Cardiac fibroblast (primary cell): Measurements from ENCODE around the gene PDE4B.
A peak's percentile ranks its signal among the peaks of the same experiment; 100 is the strongest.

Experiments used
- DNase-seq, 2 donors: peaks; one replicate each; pipeline versions ENCODE4 v3.0.0 to v3.0.0-alpha.2; 2010; ENCODE audit warnings: low read depth in 2 of 2
- H3K4me3 ChIP-seq, 2 donors: replicated peaks in 1 of 2; 1 replicate in 1 of 2; 2 replicates in 1 of 2; pipeline ENCODE4 v1.5.1; 2011; ENCODE audit warnings: low read depth in 2 of 2, low read length in 2 of 2, mild to moderate bottlenecking in 2 of 2, moderate library complexity in 1 of 2
- TF ChIP-seq, protein P1 (sequence below): IDR thresholded peaks from one replicate; pipeline ENCODE4 v1.5.1; 2011; ENCODE audit warnings: low read depth, mild to moderate bottlenecking, low read length, inconsistent platforms

Gene PDE4B

GRCh38 chr1:66356605-66357004 lies 563.9 kb downstream of the PDE4B start:
- H3K4me3 ChIP-seq = no peak overlapping the region
- TF ChIP-seq, protein P1, sequence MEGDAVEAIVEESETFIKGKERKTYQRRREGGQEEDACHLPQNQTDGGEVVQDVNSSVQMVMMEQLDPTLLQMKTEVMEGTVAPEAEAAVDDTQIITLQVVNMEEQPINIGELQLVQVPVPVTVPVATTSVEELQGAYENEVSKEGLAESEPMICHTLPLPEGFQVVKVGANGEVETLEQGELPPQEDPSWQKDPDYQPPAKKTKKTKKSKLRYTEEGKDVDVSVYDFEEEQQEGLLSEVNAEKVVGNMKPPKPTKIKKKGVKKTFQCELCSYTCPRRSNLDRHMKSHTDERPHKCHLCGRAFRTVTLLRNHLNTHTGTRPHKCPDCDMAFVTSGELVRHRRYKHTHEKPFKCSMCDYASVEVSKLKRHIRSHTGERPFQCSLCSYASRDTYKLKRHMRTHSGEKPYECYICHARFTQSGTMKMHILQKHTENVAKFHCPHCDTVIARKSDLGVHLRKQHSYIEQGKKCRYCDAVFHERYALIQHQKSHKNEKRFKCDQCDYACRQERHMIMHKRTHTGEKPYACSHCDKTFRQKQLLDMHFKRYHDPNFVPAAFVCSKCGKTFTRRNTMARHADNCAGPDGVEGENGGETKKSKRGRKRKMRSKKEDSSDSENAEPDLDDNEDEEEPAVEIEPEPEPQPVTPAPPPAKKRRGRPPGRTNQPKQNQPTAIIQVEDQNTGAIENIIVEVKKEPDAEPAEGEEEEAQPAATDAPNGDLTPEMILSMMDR = no peak
- no peak for DNase-seq

- H3K4me3 ChIP-seq = no peak overlapping the region
- no peak for DNase-seq
- TF ChIP-seq, protein P1 = no peak
Observed at GRCh38 chr1:66357021-66357420, 564.3 kb downstream of the PDE4B start.

DNA sequence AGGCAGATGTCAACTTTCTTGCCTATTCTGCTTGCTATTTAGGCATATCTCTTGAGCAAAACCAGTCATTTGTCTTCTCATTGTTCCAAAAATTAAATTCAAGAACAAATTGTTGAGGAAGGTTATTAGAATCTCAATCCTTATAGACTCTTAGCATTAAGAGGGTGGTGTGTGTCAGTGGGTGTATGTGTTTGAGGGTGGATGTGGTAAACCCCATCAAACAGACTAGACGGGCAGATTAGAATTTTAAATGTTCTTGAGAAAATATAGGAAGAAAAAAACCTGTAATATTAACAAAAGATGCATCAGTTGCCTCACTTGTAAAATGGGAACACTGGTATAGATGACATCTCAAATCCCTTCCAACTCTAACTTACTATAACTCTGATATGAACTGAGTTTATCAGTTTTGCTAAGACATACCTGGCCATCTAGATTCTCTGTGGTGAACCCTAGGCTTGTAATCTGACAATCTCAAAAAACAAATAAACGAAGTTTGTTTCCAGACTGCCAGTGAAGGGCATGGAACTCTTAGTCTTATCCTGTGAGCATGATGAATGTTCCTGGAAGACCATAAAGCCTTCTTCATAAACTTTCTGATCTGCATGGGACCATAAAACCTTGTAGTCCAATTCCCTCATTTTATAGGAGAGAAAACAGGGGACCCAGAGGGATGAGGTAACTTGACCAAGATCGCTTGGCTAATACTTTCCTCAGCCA lies 564.9 kb downstream of the PDE4B start:
- no peak for DNase-seq
- no peak overlapping the region for H3K4me3 ChIP-seq
- TF ChIP-seq, protein P1 = no peak

DNA sequence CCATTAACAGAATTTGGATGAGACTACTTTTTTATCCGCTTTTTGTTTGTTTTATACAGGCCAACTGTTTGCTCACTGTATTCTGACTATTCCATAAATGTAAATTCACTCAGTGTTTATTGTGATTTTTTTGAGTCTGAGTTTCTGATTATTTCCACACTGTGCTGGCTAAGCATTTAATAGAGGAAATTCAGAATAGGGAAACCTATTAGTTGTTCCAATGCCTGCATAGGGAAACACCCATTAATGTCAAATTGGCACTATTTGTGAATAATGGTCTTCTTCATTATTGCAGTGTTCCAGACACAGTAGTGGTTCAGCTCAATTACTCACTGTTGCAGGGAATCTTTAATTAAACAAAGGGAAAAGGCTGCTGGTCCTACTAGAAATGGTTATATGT lies 566.6 kb downstream of the PDE4B start:
- no peak for DNase-seq
- H3K4me3 ChIP-seq = no peak overlapping the region
- TF ChIP-seq, protein P1 = no peak

GRCh38 chr1:66359815-66360214 lies 567.1 kb downstream of the PDE4B start:
- DNase-seq = peak in 1 of 2 donors; percentile 23
- no peak overlapping the region for H3K4me3 ChIP-seq
- TF ChIP-seq, protein P1 = no peak

GRCh38 chr1:66360285-66360724 lies 567.6 kb downstream of the PDE4B start:
- TF ChIP-seq, protein P1 = peak; percentile 10
- H3K4me3 ChIP-seq = no peak overlapping the region
- DNase-seq = peak in 1 of 2 donors; percentile 39
